NCI-H2227 (cell line): ENCODE results near the gene LHX6.
A peak's percentile ranks its signal among the peaks of the same experiment; 100 is the strongest.

ENCODE experiments used
- DNase-seq: peaks from one replicate; lab custom pipeline; 2025; ENCODE audit not compliant: unreplicated experiment; lab: John Stamatoyannopoulos, UW

The LHX6 gene

GRCh38 chr9:122236681-122237080 is 7.9 kb upstream of the LHX6 start:
- DNase-seq: no peak

DNA sequence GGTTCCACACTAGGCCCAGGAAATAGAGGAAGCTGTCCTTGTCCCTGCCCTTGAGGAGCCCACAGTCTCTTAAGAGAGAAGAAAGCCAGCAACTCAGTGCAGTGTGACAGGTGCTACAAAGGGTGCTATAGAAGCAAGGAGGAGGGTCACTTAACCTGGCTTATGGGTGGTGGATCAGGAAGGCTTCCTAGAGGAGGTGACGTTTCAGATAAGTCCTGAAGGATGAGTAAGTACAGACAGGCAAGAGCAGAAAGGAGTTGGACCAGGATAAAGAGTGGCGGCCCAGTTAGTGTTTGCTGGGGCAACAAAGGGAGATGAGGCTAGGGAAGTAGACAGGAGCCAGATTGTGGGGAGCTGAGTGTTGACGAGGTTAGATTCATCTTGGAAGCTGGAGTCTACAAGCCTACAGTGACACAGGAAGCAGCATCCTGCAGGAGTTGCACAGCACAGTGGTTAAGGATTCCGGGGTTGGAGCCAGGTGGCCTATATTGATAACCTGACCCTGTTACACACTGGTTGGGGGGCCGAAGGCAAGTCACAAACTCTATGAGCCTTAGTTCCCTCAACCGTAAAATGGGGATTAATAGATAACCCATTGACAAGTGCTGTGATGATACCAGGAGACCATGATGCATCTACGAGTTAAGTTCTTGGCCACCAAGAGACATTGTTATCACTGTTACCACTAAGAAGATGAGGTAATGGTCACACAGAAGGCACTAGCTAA is 5.4 kb upstream of the LHX6 start:
- no peak for DNase-seq

GRCh38 chr9:122232796-122233306 is 4.1 kb upstream of the LHX6 start:
- no peak for DNase-seq

- DNase-seq: no peak
Measured at GRCh38 chr9:122229485-122229837, 704 bp upstream of the LHX6 start.

GRCh38 chr9:122228191-122228567 is 578 bp downstream of the LHX6 start:
- DNase-seq: no peak

GRCh38 chr9:122227575-122227900 is 1.2 kb downstream of the LHX6 start:
- peak; percentile 24 for DNase-seq

DNA sequence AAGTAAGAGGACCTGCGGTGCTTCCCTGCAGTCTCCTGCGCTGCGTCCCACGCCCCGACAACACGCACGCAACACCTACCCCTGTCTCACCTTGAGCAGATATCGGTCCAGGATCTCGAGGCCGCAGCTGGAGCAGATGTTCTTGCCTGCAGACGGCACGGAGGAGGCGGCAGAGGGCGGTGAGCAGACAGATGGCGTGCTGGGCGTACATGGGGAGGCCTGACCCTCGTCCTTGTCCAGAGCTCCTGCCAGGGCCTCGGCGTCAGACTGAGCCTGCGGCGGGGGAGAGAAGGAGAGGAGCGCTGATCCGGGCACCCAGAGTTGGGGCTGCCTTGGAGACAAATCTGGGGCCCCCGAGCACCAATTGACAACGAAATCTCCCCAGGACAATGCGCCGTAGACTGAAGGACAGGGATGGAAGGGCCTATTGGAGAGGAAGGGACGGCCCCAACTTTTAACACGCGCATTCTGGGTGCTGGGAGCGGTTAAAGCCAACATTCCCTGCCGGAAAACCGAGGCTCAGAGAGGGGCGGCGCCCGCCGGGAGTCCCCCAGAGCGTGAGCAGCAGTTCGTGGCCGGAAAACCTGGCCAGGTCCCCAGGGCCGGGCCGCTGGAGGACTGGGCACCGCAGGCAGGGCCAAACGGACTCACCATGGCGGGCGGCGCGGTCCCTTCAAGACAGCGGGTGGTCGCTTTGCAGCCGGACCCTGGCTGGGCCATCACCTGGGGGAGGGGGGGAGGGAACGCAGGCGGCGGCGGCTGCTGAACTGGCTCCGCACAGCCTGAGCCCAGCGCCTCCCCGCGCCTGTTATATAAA is 1.8 kb downstream of the LHX6 start:
- no peak for DNase-seq

- DNase-seq: no peak
Measured at GRCh38 chr9:122226142-122226757, 2.5 kb downstream of the LHX6 start.

DNA sequence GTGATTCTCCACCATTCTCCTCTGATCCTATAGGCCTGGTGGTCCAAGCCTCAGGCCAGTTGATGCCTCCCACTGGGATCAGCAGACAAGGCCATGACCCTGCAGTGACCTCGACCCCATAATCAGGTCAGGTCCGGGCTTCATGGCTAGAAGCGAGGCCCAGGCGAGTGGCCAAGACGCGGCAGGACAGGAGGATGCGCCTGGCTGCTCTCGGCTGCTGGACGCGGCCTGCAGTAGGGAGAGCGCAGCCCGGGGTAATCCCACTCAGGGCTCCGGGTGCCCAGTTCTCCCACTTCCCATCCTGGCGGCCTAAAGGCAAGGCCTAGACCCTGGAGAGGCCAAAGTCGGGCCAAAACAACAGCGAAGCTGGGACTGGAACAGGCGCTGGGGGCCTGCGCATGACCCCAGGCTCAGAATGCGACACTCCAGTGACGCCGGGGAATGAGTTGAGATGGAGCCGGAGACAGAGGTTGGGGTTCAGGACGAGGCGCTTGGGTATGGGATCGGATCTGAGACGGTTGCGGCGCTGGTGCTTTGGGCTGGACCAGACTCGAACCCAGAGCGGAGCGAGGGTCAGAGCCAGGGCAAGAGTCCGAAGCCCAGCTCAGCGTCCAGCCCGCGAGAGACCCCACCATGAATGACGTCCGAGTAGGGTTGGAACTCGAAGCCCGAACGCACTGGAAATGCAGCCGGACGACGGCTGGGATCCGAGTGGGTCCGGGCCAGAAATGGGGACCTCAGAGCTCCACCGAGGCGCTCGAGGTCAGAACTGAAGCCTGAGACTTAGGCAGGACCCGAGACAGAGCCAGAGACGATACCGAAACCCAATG is 3.2 kb downstream of the LHX6 start:
- no peak for DNase-seq

DNA sequence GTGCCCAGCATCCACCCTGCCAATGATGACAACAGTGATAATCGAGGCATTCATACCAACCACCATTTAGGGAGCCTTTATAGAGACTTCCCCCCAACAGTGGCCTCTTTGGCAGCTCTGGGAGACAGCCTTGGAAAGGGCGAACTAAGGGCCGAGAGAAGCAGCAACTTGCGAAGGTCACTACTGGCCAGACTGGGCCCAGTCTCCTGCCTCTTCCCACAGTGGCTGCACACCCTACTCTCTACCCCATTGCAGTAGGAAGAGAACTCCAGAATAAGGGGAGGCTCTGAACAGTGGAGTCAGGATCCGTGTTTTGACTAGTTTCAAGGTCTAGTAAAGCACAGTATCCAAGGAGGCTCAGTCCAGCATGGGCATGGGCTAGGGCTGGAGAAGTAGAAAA is 5.3 kb downstream of the LHX6 start:
- no peak for DNase-seq

DNA sequence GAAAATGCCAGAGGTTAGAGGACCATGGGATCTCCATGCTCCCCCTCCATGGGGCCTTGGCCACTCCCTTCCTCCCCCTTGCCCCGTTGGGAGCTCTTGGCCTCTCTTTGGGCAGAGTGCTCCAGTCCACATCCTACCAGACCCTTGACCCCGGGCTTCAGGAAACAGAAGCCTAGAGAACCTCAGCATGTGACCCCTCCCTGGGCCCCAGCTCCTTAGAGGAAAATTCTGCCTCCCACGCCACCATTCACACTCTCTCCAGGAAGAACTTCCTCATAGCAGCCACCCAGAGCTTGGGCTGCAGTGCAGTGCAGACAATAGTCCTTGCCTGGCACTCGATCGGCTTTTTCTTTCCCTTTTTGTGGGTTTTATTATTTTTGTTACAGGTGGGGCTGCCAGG is 6.0 kb downstream of the LHX6 start:
- no peak for DNase-seq

DNA sequence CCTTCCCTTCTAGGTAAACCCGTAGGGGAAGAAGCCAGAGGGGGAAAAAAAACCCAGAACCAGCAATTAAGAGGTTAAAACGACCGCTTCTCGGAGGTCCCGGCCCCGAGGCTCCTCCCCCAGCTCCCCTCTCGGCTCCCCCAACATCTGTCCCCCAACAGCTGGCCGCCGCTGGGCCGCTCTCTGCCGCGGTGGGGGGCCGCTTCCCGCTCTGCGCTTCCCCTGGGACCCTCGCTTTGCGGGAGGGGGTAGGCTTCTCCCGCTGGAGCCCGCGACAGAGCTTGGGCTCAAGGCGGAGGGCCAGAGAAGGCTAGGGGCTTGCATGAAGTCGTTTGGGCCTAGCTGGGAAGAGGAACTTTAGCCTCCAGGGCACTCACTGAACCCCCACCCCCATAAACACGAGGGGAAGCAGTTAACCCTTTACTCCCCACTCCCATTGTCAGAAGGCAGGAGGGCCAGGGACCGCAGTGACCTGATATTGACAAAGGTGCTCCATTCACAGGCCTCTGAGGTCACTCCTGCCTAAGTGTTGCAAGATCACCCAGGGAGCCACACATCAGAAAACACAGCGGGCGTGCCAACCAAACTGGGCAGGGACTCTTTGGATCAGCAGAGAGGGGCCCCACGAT is 7.5 kb downstream of the LHX6 start:
- DNase-seq: no peak

DNA sequence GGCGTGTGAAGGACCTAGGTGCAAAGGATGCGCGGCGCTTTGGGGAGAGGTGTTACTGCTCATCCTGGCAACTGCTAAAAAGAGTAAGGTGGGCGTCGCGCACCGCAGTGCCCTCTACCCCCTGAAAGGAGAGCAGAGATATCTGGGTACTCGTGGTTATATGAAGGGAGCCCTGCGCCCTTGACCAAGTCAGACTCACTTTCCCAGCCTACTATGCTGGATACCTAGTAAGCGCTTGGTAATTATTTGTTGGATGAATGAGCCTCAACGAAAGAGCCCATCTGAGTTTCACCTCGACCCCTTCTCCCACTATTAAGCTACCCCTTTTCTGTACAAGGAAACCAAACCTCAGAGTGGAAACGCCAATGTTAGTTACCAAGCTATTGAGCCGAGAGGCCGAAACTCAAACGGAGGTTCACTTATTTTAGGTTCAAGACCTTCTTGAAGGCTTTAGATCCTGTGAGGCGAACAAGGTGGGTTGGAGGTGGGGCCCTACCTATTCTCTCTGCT is 8.0 kb downstream of the LHX6 start:
- DNase-seq: no peak

- no peak for DNase-seq
Measured at GRCh38 chr9:122219856-122220672, 8.7 kb downstream of the LHX6 start.

- no peak for DNase-seq
Measured at GRCh38 chr9:122218935-122219855, 9.6 kb downstream of the LHX6 start.

- DNase-seq: no peak
Measured at GRCh38 chr9:122218071-122218934, 10.5 kb downstream of the LHX6 start.

- DNase-seq: no peak
Measured at GRCh38 chr9:122217640-122218039, 11.1 kb downstream of the LHX6 start.
